Skeletal muscle satellite cell (primary cell): ENCODE data around the gene RAD51D.
A peak's percentile ranks its signal among the peaks of the same experiment; 100 is the strongest.

Experiments used
- H3K27me3 ChIP-seq: 2 replicates; pipeline ENCODE4 v1.7.0; 2013; ENCODE audit warnings: low read length; ENCODE audit not compliant: control insufficient read depth, insufficient read depth
- H3K36me3 ChIP-seq: 2 replicates; pipeline ENCODE4 v1.7.0; 2013; ENCODE audit warnings: mild to moderate bottlenecking, control low read depth, low read length; ENCODE audit not compliant: insufficient read depth
- H3K4me1 ChIP-seq: 2 replicates; pipeline ENCODE4 v1.7.0; 2013; ENCODE audit warnings: low read length; ENCODE audit not compliant: control insufficient read depth, insufficient read depth
- H3K4me2 ChIP-seq: 2 replicates; pipeline ENCODE4 v1.7.0; 2013; ENCODE audit warnings: mild to moderate bottlenecking, low read length
- H3K4me3 ChIP-seq: 2 replicates; pipeline ENCODE4 v1.7.0; 2013; ENCODE audit warnings: low read length
- H3K9ac ChIP-seq: 2 replicates; pipeline ENCODE4 v1.7.0; 2013; ENCODE audit warnings: mild to moderate bottlenecking, low read depth, low read length, moderate library complexity
- H3K9me3 ChIP-seq: replicated peaks from 2 replicates; pipeline ENCODE4 v1.7.0; 2013; ENCODE audit warnings: mild to moderate bottlenecking, control low read depth, low read length

Gene RAD51D

DNA sequence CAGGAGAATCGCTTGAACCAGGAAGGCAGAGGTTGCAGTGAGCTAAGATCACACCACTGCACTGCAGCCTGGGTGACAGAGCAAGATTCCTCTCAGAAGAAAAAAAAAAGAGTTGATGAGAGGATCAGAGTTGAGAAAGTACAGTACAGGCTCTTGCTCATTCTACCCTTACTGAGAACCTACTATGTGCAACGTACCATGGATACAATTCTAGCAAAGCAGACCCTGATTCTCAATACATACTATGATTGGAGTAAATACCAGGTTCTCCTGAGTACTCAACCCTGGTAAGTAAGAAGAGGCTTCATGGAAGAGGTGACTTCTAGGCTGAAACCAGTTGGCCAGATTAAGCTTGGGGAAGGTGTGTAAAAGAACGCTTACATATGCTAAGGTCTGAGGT, 57.4 kb downstream of the RAD51D start:
- peaks cover 22% of the 10 kb centered on the region for H3K4me1 ChIP-seq
- no peak overlapping the region for H3K4me3 ChIP-seq
- no peak overlapping the region for H3K9ac ChIP-seq
- no peaks in the 10 kb centered on the region for H3K27me3 ChIP-seq
- no peaks in the 10 kb centered on the region for H3K9me3 ChIP-seq
- peak overlapping the region; percentile 63 for H3K4me2 ChIP-seq
- H3K36me3 ChIP-seq: peaks cover 14% of the 10 kb centered on the region

DNA sequence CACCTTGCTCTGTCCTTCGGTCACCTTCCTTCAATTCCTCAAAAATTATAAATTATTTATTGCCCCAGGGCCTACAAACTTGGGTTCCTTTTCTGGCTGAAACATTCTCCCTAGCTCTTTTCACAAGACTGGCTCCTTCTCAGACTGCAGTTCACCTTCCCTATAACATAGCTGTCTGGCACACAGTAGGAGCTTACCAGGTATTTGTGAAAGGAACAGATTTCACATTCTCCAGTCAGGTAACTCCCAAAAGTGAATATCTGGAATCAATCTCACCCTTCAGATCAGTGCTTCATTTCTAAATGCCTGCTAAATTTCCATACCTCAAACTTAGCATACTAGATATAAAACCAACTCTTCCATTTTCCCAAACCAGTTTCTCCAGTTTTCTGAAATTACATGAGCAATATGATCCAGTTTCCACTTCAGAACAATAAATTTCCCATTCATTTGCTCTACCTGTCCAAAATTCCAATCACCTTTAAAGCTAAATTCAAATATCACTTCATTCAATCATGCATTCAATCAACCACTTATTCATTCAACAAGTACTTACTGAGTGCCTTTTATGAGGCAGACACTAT, 62.2 kb downstream of the RAD51D start:
- Histone ChIP-seq H3K36me3 (peaks cover 14% of the 10 kb centered on the region), H3K4me2 (no peak overlapping the region), H3K27me3 (no peaks in the 10 kb centered on the region), H3K4me3 (no peak overlapping the region), H3K4me1 (peaks cover 11% of the 10 kb centered on the region), H3K9me3 (no peaks in the 10 kb centered on the region), H3K9ac (no peak overlapping the region)

DNA sequence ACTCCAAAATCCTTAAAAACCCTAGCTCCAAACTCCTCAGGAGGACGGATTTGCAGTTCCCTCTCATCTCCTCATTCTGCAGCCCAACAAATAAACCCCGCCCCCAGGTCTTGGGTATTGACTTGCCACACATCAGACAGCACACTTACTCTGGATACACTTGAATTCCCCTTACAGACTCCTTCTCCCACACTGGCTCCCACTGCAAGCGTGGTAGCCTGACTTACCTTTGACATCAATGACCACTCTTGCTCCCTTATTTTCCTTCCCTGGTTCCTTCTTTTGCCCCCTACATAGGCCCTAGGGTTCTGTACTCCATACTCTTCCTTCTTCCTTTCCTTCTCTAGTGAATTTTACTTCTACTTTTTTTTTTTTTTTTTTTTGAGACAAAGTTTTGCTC, 63.6 kb downstream of the RAD51D start:
- H3K27me3 ChIP-seq: no peaks in the 10 kb centered on the region
- no peak overlapping the region for H3K4me3 ChIP-seq
- H3K4me2 ChIP-seq: no peak overlapping the region
- no peaks in the 10 kb centered on the region for H3K9me3 ChIP-seq
- no peak overlapping the region for H3K9ac ChIP-seq
- H3K4me1 ChIP-seq: peaks cover 24% of the 10 kb centered on the region
- peaks cover 9% of the 10 kb centered on the region for H3K36me3 ChIP-seq

DNA sequence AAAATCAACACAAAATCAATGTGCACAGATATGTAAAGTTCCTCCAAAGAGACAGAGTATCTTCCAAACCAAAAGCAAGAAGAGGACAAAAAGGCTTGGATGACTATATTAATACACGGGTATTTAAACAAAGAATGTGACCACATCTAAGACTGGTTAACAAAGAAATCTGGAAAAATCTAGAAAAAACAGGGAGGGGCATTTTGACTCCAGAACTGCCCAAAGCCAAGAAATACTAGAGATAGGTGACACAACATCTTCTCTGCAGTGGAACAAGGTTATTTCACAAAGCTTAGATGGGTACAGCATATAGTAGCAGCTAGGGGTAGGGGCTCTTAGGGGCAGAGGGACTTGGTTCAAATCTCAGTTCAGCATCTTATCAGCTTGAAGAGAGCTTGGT, 66.5 kb downstream of the RAD51D start:
- no peaks in the 10 kb centered on the region for H3K9me3 ChIP-seq
- H3K4me3 ChIP-seq: no peak overlapping the region
- no peak overlapping the region for H3K4me2 ChIP-seq
- H3K36me3 ChIP-seq: no peaks in the 10 kb centered on the region
- peaks cover 26% of the 10 kb centered on the region for H3K4me1 ChIP-seq
- H3K9ac ChIP-seq: no peak overlapping the region
- H3K27me3 ChIP-seq: no peaks in the 10 kb centered on the region

DNA sequence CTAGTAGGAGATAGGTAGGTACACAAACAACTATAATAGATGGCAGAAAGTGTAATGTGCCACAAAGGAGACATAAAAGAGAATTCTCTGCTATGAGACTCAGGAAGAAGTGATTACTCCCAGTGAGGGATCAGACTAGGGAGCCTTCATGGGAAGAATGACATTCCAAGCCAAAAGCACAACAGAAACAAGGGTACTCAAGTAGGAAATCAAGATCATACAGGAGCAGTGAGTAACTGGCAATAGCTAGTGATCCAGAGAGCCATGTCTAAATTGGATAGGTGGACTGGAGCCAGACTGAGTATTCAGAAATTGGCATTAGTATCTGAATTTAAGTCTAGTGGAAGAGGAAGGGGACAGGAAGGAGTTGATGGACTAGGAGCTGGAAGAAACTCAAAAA, 66.9 kb downstream of the RAD51D start:
- peaks cover 26% of the 10 kb centered on the region for H3K4me1 ChIP-seq
- peak overlapping the region; percentile 45 for H3K4me2 ChIP-seq
- no peaks in the 10 kb centered on the region for H3K36me3 ChIP-seq
- no peaks in the 10 kb centered on the region for H3K27me3 ChIP-seq
- H3K9ac ChIP-seq: no peak overlapping the region
- no peak overlapping the region for H3K4me3 ChIP-seq
- H3K9me3 ChIP-seq: no peaks in the 10 kb centered on the region

DNA sequence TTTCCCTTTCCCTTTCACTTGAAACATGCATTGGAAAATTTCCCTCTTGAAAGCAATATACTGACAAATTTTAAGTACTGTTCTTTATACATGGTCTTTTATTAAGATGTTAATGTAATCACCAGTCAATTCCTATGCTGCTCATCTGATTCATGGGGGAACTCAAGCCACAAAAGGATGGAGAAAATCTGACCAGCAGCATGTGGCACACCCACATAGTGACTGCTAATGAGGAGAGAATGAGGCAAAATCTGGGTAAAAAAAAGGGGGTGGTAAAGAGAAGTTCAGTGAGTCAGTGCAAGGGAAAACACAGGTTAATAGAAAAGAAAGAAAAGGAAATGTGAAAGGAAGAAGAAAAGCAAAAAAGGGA, 67.4 kb downstream of the RAD51D start:
- peak overlapping the region; percentile 45 for H3K4me2 ChIP-seq
- H3K36me3 ChIP-seq: no peaks in the 10 kb centered on the region
- H3K4me1 ChIP-seq: peaks cover 27% of the 10 kb centered on the region
- no peaks in the 10 kb centered on the region for H3K9me3 ChIP-seq
- H3K27me3 ChIP-seq: no peaks in the 10 kb centered on the region
- H3K9ac ChIP-seq: no peak overlapping the region
- no peak overlapping the region for H3K4me3 ChIP-seq

DNA sequence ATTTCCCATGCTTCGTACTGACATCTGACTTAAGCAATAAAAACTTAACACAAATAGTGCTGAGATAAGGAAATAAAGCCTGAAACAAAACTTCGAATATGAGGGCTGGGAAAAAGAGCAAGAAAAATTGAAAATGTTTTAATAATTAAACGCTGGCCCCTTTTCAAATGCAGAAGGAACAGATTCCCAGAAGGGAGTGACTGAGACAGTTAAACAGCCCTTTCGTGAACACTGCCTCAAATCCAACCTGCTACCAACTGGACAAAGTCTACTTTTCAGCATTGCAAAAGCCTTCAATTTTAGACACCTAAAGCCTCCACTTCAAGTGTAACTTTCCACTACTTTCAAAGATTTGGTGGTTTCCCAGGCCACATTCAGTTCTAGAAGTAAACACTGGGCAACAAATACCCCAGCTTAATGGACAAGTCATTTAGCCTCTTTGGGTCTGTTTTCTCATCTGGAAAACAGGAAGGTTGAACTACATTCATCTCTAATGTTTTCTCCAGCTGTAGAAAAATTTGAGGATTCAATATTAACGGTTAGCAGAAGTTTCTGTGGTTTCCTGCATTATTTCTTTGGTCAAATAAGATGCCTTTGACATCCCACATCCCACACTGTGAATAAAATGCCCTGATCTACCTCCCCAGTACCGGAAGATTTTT, 68.0 kb downstream of the RAD51D start:
- Histone ChIP-seq H3K4me1 (peaks cover 32% of the 10 kb centered on the region), H3K27me3 (no peaks in the 10 kb centered on the region), H3K9ac (no peak overlapping the region), H3K4me3 (no peak overlapping the region), H3K4me2 (peak overlapping the region; percentile 45), H3K36me3 (no peaks in the 10 kb centered on the region), H3K9me3 (no peaks in the 10 kb centered on the region)

DNA sequence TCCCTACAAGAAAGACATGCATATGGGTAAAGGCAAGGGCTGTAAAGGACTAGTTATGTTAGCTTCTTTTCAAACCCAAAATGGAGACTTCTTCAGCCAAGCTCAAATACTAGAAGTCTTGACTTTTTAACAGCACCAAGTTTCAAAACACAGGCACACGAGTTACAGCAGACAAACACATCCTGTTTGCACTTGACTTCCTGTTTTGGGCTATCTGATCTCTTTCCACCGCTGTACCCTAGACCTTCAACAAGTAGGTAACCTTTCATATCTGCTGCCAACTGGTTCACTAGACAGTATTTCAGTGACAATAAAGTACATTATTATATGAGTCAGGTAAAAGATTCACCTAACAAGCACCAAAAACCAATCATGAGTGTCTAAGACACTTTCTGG, 68.5 kb downstream of the RAD51D start:
- H3K36me3 ChIP-seq: no peaks in the 10 kb centered on the region
- H3K27me3 ChIP-seq: no peaks in the 10 kb centered on the region
- H3K9me3 ChIP-seq: no peaks in the 10 kb centered on the region
- H3K4me2 ChIP-seq: peak overlapping the region; percentile 45
- peaks cover 37% of the 10 kb centered on the region for H3K4me1 ChIP-seq
- H3K9ac ChIP-seq: no peak overlapping the region
- no peak overlapping the region for H3K4me3 ChIP-seq

DNA sequence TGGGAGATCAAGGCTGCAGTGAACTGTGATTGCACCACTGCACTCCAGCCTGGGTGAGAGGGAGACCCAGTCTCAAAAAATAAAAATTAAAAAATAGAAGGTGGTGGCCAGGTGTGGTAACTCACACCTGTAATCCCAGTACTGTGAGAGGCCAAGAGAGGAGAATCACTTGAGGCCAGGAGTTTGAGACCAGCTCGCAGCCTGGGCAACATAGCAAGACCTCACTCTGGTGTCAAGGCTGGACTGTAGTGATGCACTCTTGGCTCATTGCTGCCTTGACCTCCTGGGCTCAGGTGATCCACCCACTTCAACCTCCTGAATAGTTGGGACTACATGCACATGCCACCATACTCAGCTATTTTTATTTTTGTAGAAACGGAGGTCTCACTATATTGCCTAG, 69.5 kb downstream of the RAD51D start:
- H3K4me2 ChIP-seq: no peak overlapping the region
- H3K9me3 ChIP-seq: no peaks in the 10 kb centered on the region
- H3K4me1 ChIP-seq: peaks cover 42% of the 10 kb centered on the region
- no peaks in the 10 kb centered on the region for H3K36me3 ChIP-seq
- H3K27me3 ChIP-seq: no peaks in the 10 kb centered on the region
- no peak overlapping the region for H3K4me3 ChIP-seq
- H3K9ac ChIP-seq: no peak overlapping the region

DNA sequence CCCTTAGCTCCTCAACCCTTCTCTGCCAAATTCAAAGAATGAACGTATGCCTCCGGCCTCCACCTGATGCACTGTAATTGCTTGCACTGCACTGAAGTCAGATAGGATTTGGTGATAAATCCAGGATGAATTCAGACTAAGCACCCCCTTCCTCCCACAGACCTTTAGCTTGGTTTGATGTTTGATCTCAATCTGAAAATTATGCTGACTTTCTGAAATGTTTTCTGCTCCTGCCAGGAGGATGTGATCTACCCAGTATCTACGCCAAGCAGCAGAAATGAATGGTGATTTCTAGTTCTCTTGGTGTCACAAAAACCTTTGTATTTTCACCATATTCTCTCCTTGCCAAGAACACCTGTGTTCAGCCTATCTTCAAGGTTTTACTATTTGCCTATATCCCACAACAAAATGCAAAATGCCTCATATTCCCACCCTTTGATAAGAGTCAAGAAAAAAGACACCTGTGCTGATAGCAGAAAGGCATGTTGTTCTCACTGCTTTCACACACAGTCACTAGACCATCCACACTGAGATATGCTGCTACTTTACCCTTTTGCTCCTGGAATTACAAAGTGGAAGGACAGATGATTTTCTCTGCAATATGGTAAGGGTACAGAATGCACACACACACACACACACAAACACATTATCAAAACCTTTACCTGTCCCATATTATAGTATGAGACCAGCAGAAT, 70.8 kb downstream of the RAD51D start:
- H3K4me2 ChIP-seq: no peak overlapping the region
- H3K4me3 ChIP-seq: no peak overlapping the region
- no peaks in the 10 kb centered on the region for H3K9me3 ChIP-seq
- no peak overlapping the region for H3K9ac ChIP-seq
- no peaks in the 10 kb centered on the region for H3K36me3 ChIP-seq
- H3K27me3 ChIP-seq: no peaks in the 10 kb centered on the region
- H3K4me1 ChIP-seq: peaks cover 42% of the 10 kb centered on the region

DNA sequence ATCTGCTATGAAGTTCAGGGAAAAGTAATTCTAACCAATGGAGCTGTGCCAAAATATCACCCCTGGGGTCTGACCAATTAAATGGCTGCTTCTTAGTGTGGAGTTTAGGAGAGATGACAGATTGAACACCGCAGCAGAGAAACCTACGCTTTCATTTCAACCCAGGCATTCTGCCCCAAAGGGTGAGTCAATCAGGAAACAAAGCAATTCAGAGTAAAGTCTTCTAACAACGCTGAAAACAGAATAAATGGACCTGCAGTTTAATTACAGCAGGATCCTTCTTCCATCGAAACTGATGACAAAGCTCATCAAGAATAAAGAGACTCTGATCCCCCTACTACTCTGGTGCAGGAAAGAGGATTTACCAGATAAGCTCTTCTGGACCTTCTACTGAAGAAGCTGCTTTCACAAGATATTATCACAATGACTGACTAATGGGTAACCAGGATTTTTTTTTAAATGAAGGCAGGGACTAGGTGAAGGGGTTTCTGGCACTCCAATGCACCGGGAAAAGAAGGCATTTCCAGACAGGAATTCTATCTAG, 72.8 kb downstream of the RAD51D start:
- H3K36me3 ChIP-seq: peaks cover 3% of the 10 kb centered on the region
- peaks cover 26% of the 10 kb centered on the region for H3K4me1 ChIP-seq
- no peaks in the 10 kb centered on the region for H3K9me3 ChIP-seq
- peak overlapping the region; percentile 70 for H3K4me2 ChIP-seq
- H3K4me3 ChIP-seq: no peak overlapping the region
- no peaks in the 10 kb centered on the region for H3K27me3 ChIP-seq
- H3K9ac ChIP-seq: peak overlapping the region; percentile 34
